Astrocyte (in vitro differentiated cells and primary cell): ENCODE data around the gene SPATA24. TPM values are rescaled to one million over a fixed set of nuclear protein-coding genes. Genes with fewer than 3 reads are reported as not detected.

Experiments used
- DNase-seq: peaks from one replicate; pipeline ENCODE4 v3.0.0-alpha.2; 2010; ENCODE audit warnings: low read depth
- FAIRE-seq: peaks from 2 replicates; lab custom pipeline; 2011; peaks lifted over from hg19 to GRCh38; lab: Jason Lieb, UNC
- H2AFZ ChIP-seq: 2 replicates; pipeline ENCODE4 v1.6.0; 2012; ENCODE audit warnings: low read depth, low read length, inconsistent platforms
- H3K27ac ChIP-seq: 2 replicates; pipeline ENCODE4 v1.5.1; 2011; ENCODE audit warnings: low read depth, low read length, inconsistent platforms
- H3K27me3 ChIP-seq: 2 replicates; pipeline ENCODE4 v1.6.0; 2011; ENCODE audit warnings: low read length, inconsistent platforms; ENCODE audit not compliant: insufficient read depth
- H3K36me3 ChIP-seq: 2 replicates; pipeline ENCODE4 v1.5.1; 2011; ENCODE audit warnings: low read length, inconsistent platforms; ENCODE audit not compliant: insufficient read depth
- H3K4me1 ChIP-seq: 2 replicates; pipeline ENCODE4 v1.5.1; 2011; ENCODE audit warnings: low read length, inconsistent platforms; ENCODE audit not compliant: insufficient read depth
- H3K4me2 ChIP-seq: 2 replicates; pipeline ENCODE4 v1.6.0; 2012; ENCODE audit warnings: low read length, inconsistent platforms
- H3K4me3 ChIP-seq: 2 replicates; pipeline ENCODE4 v1.5.1; 2011; ENCODE audit warnings: low read depth, mild to moderate bottlenecking, low read length, inconsistent platforms; ENCODE audit not compliant: insufficient read depth
- H3K79me2 ChIP-seq: 2 replicates; pipeline ENCODE4 v1.6.0; 2012; ENCODE audit warnings: mild to moderate bottlenecking, low read length, inconsistent platforms; ENCODE audit not compliant: insufficient read depth
- H3K9ac ChIP-seq: 2 replicates; pipeline ENCODE4 v1.6.0; 2012; ENCODE audit warnings: mild to moderate bottlenecking, low read length, inconsistent platforms
- H3K9me3 ChIP-seq: 2 replicates; pipeline ENCODE4 v1.5.1; 2012; ENCODE audit warnings: low read depth, mild to moderate bottlenecking, low read length, inconsistent platforms; ENCODE audit not compliant: insufficient read depth
- H4K20me1 ChIP-seq: 2 replicates; pipeline ENCODE4 v1.6.0; 2012; ENCODE audit warnings: low read length, inconsistent platforms; ENCODE audit not compliant: insufficient read depth
- H3K27ac Mint-ChIP-seq: one replicate; pipeline ENCODE4 v1.8.0; 2021; ENCODE audit warnings: mild to moderate bottlenecking, mixed read lengths; ENCODE audit not compliant: unreplicated experiment
- H3K27me3 Mint-ChIP-seq: one replicate; pipeline ENCODE4 v1.8.0; 2021; ENCODE audit warnings: low read depth, mixed read lengths; ENCODE audit not compliant: unreplicated experiment
- H3K36me3 Mint-ChIP-seq: one replicate; pipeline ENCODE4 v1.8.0; 2021; ENCODE audit warnings: low read depth, mixed read lengths; ENCODE audit not compliant: unreplicated experiment
- H3K4me1 Mint-ChIP-seq: one replicate; pipeline ENCODE4 v1.8.0; 2021; ENCODE audit warnings: low read depth, mixed read lengths; ENCODE audit not compliant: unreplicated experiment
- H3K4me3 Mint-ChIP-seq: one replicate; pipeline ENCODE4 v1.8.0; 2021; ENCODE audit warnings: mild to moderate bottlenecking, moderate library complexity, mixed read lengths; ENCODE audit not compliant: unreplicated experiment
- H3K9me3 Mint-ChIP-seq: one replicate; pipeline ENCODE4 v1.8.0; 2021; ENCODE audit warnings: mild to moderate bottlenecking, mixed read lengths; ENCODE audit not compliant: unreplicated experiment
- EZH2 ChIP-seq: IDR thresholded peaks from 2 replicates; pipeline ENCODE4 v1.6.1; 2012; ENCODE audit warnings: mild to moderate bottlenecking, low read length, inconsistent platforms; ENCODE audit not compliant: insufficient read depth
- total RNA-seq: library from RNA; stranded (reverse); gene quantifications from 2 replicates; pipeline ENCODE4 v1.2.1, GENCODE V29; 2021
- TF ChIP-seq, protein P1 (sequence below): IDR thresholded peaks from 2 replicates; pipeline ENCODE4 v1.5.1; 2011; ENCODE audit warnings: low read depth, mild to moderate bottlenecking, inconsistent platforms, low read length, moderate library complexity; ENCODE audit not compliant: insufficient read depth

The SPATA24 gene
- total RNA-seq, 1 donor from 2014 or later, result 5.2 TPM

GRCh38 chr5:139389701-139390638 lies 13.9 kb downstream of the SPATA24 start, which contains the start of gene MZB1:
Gene MZB1, minus strand, starts transcription at chr5:139389913. Its CDS starts 57 bp downstream, at chr5:139389856.
- no peaks in the 10 kb centered on the region for H3K9me3 Mint-ChIP-seq
- DNase-seq (no peak), FAIRE-seq (no peak)
- H3K27ac Mint-ChIP-seq, result no peak within 1 kb of the TSS
- H3K36me3 Mint-ChIP-seq, result no peaks in the 10 kb centered on the region
- peaks cover 31% of the 10 kb centered on the region for H3K27me3 Mint-ChIP-seq
- H3K9me3 ChIP-seq, result no peaks in the 10 kb centered on the region
- H3K9ac ChIP-seq, result no peak within 1 kb of the TSS
- no peak within 1 kb of the TSS for H3K27ac ChIP-seq
- peaks cover 11% of the 10 kb centered on the region for H3K4me1 ChIP-seq
- H3K27me3 ChIP-seq, result peaks cover 18% of the 10 kb centered on the region
- no peaks in the 10 kb centered on the region for H4K20me1 ChIP-seq
- H3K4me3 Mint-ChIP-seq, result no peak within 1 kb of the TSS
- TF ChIP-seq EZH2, result no peak
- TF ChIP-seq, protein P1, sequence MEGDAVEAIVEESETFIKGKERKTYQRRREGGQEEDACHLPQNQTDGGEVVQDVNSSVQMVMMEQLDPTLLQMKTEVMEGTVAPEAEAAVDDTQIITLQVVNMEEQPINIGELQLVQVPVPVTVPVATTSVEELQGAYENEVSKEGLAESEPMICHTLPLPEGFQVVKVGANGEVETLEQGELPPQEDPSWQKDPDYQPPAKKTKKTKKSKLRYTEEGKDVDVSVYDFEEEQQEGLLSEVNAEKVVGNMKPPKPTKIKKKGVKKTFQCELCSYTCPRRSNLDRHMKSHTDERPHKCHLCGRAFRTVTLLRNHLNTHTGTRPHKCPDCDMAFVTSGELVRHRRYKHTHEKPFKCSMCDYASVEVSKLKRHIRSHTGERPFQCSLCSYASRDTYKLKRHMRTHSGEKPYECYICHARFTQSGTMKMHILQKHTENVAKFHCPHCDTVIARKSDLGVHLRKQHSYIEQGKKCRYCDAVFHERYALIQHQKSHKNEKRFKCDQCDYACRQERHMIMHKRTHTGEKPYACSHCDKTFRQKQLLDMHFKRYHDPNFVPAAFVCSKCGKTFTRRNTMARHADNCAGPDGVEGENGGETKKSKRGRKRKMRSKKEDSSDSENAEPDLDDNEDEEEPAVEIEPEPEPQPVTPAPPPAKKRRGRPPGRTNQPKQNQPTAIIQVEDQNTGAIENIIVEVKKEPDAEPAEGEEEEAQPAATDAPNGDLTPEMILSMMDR, result no peak
- H3K4me3 ChIP-seq, result no peak within 1 kb of the TSS
- H2AFZ ChIP-seq, result no peak within 1 kb of the TSS
- H3K79me2 ChIP-seq, result no peaks in the 10 kb centered on the region
- H3K4me1 Mint-ChIP-seq, result peaks cover 2% of the 10 kb centered on the region
- no peak within 1 kb of the TSS for H3K4me2 ChIP-seq
- H3K36me3 ChIP-seq, result no peaks in the 10 kb centered on the region

- no peak overlapping the region for H3K27ac Mint-ChIP-seq
- H3K9me3 Mint-ChIP-seq, result no peaks in the 10 kb centered on the region
- FAIRE-seq, result no peak
- peaks cover 4% of the 10 kb centered on the region for H3K4me1 ChIP-seq
- no peak overlapping the region for H3K9ac ChIP-seq
- H2AFZ ChIP-seq, result no peak overlapping the region
- peaks cover 2% of the 10 kb centered on the region for H3K4me1 Mint-ChIP-seq
- H3K4me2 ChIP-seq, result no peak overlapping the region
- no peak overlapping the region for H3K27ac ChIP-seq
- peaks cover 6% of the 10 kb centered on the region for H3K27me3 ChIP-seq
- H3K36me3 Mint-ChIP-seq, result no peaks in the 10 kb centered on the region
- H3K27me3 Mint-ChIP-seq, result peaks cover 33% of the 10 kb centered on the region
- no peaks in the 10 kb centered on the region for H3K79me2 ChIP-seq
- DNase-seq, result no peak
- TF ChIP-seq, protein P1, result no peak
- no peak for TF ChIP-seq EZH2
- H3K4me3 ChIP-seq, result no peak overlapping the region
- no peaks in the 10 kb centered on the region for H4K20me1 ChIP-seq
- H3K36me3 ChIP-seq, result no peaks in the 10 kb centered on the region
- no peaks in the 10 kb centered on the region for H3K9me3 ChIP-seq
- H3K4me3 Mint-ChIP-seq, result no peak overlapping the region
Observed at GRCh38 chr5:139388198-139388821, 15.6 kb downstream of the SPATA24 start.
